Pulmonary artery endothelial cell (primary cell): ENCODE data around the gene LGALSL. TPM values are rescaled to one million over a fixed set of nuclear protein-coding genes. Genes with fewer than 3 reads are reported as not detected.

Experiments
- DNase-seq: peaks from one replicate; pipeline ENCODE4 v3.0.0-alpha.2; 2011; ENCODE audit warnings: low read depth, low spot score
- total RNA-seq: library from RNA; depleted of rRNA; stranded (reverse); fragments of >200 nt; gene quantifications from 2 replicates; pipeline ENCODE4 v1.2.3, GENCODE V29; 2014

The LGALSL gene
- 2.7 and 4.5 TPM in 2 replicates for total RNA-seq

DNA sequence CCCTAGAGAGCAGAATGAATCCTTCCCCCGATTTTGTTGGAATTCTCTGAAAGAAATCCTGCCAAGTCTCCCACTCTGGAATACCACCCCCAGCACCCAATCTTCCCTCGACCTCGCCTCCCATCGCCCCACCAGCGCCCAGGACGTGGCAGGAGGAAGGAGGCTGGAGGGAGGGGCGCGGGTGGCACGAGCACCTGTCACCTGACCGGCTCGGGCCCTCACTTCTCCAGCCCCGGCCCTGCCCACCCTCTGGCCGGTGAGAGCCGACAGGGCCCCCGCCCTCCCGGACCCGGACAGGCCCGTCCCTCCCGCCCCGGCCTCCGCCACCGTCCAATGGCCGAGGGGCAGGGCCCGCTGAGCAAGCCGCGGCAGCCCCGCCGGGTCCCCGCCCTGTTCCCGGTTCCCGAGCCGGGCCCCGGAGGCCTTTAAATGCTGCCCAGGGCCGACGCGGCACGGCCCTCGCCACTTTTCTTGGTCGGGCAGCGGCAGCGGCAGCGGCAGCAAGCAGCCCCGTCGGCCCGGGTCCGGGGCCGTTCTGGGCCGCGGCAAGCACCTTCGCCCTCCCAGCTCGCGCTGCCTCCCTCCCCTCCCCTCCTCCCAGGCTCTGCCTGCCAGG lies at the start of gene LGALSL:
LGALSL (plus strand) TSS at position 393 of the 616 bp plus-strand sequence. CDS start 384 bp downstream, outside the sequence.
- no peak for DNase-seq

GRCh38 chr2:64404743-64405142 lies 49.2 kb upstream of the LGALSL start:
- no peak for DNase-seq

GRCh38 chr2:64405581-64406406 lies 48.2 kb upstream of the LGALSL start:
- no peak for DNase-seq

DNA sequence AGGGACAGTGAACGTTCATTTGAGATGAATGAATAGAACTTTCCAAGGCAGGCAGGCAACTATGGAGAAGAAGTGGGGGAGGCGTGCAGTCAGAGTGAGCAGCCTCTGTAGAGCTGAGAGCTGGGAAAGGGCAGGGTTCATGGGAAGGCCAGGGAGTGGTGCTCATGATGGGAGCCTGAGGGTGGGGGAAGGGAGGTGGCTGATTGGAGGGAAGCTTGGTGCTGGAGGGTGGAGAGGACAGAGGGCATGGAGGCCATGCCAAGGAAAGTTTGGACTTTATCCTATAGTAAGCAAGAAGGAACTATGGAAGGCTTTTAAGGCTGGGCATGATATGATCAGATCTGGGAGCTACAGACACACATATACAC lies 47.6 kb upstream of the LGALSL start:
- DNase-seq, result no peak

- no peak for DNase-seq
Observed at GRCh38 chr2:64408031-64408430, 45.9 kb upstream of the LGALSL start.

DNA sequence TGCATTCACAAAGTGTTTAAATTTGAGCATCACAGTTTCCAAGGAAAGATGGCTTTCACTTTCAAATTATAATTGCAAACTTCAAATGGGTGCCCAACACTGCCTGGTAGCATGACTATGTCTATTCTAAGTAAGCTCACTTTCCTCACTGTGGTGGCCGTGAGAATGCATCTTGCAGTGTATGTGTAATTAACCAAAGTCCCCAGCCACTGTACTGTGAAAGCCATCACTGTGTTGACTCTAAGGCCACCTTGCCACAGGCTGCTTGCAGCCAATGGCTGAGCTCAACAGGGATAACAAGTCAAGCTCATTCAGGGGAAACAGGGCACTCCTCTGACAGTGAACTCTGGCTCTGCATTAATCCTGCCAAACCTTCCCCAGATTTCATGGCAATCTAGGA lies 43.3 kb upstream of the LGALSL start:
- no peak for DNase-seq

DNA sequence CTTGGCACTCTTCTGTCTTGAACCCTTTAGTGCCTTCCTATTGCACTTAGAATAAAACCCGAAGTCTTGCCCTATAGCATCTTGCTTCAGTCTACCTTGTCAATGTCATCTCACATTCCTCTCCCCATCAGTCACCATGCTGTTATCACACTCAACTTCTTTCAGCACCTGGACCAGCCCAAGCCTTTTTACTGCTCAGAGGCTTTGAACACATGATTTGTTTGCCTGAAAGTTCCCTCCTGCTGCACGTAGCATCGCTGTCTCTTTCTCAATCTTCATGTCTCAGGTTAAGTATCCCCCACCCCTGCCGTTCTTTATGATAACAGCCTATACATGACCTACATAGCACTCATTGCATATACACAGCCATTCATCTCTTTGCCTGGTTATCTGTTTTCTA lies 41.3 kb upstream of the LGALSL start:
- no peak for DNase-seq

- no peak for DNase-seq
Observed at GRCh38 chr2:64414736-64415435, 39.1 kb upstream of the LGALSL start.

DNA sequence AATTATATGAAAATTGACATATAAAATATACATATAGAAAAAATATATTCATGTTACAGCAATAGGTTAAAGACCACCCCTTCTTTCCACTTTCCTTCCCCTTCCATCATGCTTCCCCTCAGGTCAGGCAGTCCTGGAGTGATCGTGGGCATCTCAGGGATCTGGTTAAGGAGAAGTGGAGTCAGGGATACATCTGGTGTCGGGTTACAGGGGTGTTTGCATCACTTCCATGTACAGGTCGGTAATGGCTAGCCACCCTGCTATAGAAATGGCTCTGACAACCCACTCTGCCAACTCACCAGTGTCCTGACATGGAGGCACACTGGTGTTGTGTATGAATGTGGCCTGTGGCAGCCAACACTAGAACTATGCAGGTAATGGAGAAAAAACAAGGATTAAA lies 36.3 kb upstream of the LGALSL start:
- DNase-seq, result no peak

GRCh38 chr2:64419596-64420165 lies 34.3 kb upstream of the LGALSL start:
- no peak for DNase-seq

DNA sequence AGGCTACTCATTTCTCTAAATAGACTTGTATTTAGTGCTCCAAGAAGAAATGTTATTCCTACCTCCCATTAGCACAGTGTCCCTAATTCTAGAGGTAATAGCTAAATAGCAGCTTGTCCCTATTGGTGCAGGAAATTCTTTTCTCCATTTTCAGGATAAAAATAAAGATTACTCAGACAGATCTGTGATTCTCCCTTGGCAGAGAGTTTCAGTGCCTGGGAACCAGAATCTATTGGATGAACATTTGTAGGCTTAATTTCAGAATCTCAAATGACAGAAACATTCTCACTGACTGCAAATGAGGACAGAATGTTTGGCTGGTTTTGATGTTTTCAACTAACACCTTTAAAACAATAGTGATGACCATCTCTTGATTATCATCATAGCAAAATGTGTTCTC lies 33.3 kb upstream of the LGALSL start:
- DNase-seq, result no peak

GRCh38 chr2:64421201-64421600 lies 32.8 kb upstream of the LGALSL start:
- no peak for DNase-seq

- no peak for DNase-seq
Observed at GRCh38 chr2:64422466-64422865, 31.5 kb upstream of the LGALSL start.

GRCh38 chr2:64423303-64423702 lies 30.7 kb upstream of the LGALSL start:
- DNase-seq, result no peak

GRCh38 chr2:64424416-64424987 lies 29.5 kb upstream of the LGALSL start:
- DNase-seq, result no peak

GRCh38 chr2:64426183-64426952 lies 27.6 kb upstream of the LGALSL start:
- DNase-seq, result no peak

GRCh38 chr2:64434039-64434657 lies 19.8 kb upstream of the LGALSL start:
- DNase-seq, result no peak

DNA sequence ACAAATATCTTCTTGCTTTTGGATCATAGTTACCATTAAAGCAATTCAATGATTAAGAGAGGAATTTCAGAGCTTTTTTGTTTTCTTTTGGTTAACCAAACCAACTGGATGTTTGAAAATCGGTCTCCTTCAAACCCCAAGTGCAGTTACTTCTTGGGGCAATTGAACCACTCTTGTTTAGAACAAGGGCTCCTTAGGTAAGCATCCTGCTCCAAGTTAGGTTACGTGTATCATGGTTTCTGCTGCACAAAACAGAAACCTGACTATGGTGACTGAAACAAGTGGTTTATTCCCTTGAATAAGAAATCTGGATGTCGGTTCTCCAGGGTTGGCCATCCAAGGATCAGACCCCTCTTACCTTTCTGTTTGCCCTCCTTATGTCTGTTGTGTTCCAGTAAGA lies 16.1 kb upstream of the LGALSL start:
- DNase-seq, result no peak

DNA sequence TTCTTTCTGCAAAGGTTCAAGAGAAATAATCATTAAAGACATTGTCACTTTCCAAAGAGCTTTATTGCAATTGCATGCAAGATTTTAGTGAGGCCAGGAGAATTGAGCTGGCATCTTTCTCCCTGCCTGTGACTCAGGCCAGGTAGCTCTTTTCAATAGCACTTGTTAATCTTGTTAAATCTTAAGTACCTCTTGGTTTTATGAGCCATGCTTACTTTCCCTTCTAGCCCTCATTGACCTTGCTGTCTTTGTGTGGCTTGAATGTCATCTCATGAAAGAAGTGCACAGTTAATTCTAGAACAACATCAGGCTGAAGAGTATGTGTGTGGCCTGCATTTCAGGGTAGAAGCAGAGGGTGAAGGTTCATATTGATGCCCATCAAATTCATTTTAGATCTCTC lies 14.8 kb upstream of the LGALSL start:
- DNase-seq, result no peak

- DNase-seq, result no peak
Observed at GRCh38 chr2:64440843-64441242, 13.1 kb upstream of the LGALSL start.

GRCh38 chr2:64442277-64442676 lies 11.7 kb upstream of the LGALSL start:
- DNase-seq, result no peak
